ENCODE data around the gene YIPF5. TPM values are rescaled to one million over a fixed set of nuclear protein-coding genes. Genes with fewer than 3 reads are reported as not detected.

Gene YIPF5
- total RNA-seq, 1 donor from 2014 or later = 28.0 TPM

- no peak for ATAC-seq (ENCODE audit: low read depth)
- TF ChIP-seq, protein P1, sequence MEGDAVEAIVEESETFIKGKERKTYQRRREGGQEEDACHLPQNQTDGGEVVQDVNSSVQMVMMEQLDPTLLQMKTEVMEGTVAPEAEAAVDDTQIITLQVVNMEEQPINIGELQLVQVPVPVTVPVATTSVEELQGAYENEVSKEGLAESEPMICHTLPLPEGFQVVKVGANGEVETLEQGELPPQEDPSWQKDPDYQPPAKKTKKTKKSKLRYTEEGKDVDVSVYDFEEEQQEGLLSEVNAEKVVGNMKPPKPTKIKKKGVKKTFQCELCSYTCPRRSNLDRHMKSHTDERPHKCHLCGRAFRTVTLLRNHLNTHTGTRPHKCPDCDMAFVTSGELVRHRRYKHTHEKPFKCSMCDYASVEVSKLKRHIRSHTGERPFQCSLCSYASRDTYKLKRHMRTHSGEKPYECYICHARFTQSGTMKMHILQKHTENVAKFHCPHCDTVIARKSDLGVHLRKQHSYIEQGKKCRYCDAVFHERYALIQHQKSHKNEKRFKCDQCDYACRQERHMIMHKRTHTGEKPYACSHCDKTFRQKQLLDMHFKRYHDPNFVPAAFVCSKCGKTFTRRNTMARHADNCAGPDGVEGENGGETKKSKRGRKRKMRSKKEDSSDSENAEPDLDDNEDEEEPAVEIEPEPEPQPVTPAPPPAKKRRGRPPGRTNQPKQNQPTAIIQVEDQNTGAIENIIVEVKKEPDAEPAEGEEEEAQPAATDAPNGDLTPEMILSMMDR (IDR thresholded peaks at IDR 0.05) = no peak
- Mint-ChIP-seq H3K36me3 (ENCODE audit: low read depth) (no peaks in the 10 kb centered on the region), H3K4me3 (no peak overlapping the region), H3K4me1 (peaks cover 29% of the 10 kb centered on the region), H3K27ac (no peak overlapping the region), H3K9me3 (no peaks in the 10 kb centered on the region), H3K27me3 (no peaks in the 10 kb centered on the region)
- CTCF ChIA-PET = interaction anchor here (0.8 to 4.5 kb wide), 8 partner anchors 11 to 1271 kb away, joined by 3 to 32 read pairs (median 5); partner anchors contain the start of genes KCTD16 and YIPF5
- DNase-seq = no peak
- intact Hi-C loops (cut with micrococcal nuclease) = loop anchor here (1.0 to 2.0 kb wide), 7 partner anchors 9 to 1480 kb away; partner anchors contain the start of genes ARHGAP26, KCTD16 and YIPF5
- POLR2A ChIA-PET = no interaction called here
These were observed 22.2 kb upstream of the YIPF5 start for GRCh38 chr5:144192661-144193060.

GRCh38 chr5:144191998-144192397 is 21.5 kb upstream of the YIPF5 start:
- no peaks in the 10 kb centered on the region for H3K9me3 Mint-ChIP-seq
- H3K4me1 Mint-ChIP-seq = peaks cover 36% of the 10 kb centered on the region
- H3K4me3 Mint-ChIP-seq = no peak overlapping the region
- H3K36me3 Mint-ChIP-seq (ENCODE audit: low read depth) = no peaks in the 10 kb centered on the region
- ChIA-PET POLR2A (interaction anchor here (0.7 to 2.9 kb wide), 3 partner anchors 19 to 789 kb away, joined by 3 to 18 read pairs (median 3); partner anchors contain the start of genes KCTD16, NR3C1 and YIPF5), CTCF (interaction anchor here (0.7 to 4.5 kb wide), 8 partner anchors 12 to 1270 kb away, joined by 3 to 32 read pairs (median 6); partner anchors contain the start of genes KCTD16 and YIPF5)
- peak; percentile 75 for ATAC-seq (ENCODE audit: low read depth)
- TF ChIP-seq, protein P1 (IDR thresholded peaks at IDR 0.05) = no peak
- intact Hi-C loops (cut with micrococcal nuclease) = loop anchor here (1.0 to 2.0 kb wide), 7 partner anchors 9 to 1479 kb away; partner anchors contain the start of genes ARHGAP26, KCTD16 and YIPF5
- no peak for DNase-seq
- no peak overlapping the region for H3K27ac Mint-ChIP-seq
- no peaks in the 10 kb centered on the region for H3K27me3 Mint-ChIP-seq

GRCh38 chr5:144191531-144191930 is 21.1 kb upstream of the YIPF5 start:
- no peaks in the 10 kb centered on the region for H3K36me3 Mint-ChIP-seq (ENCODE audit: low read depth)
- TF ChIP-seq, protein P1 (IDR thresholded peaks at IDR 0.05) = no peak
- CTCF ChIA-PET = interaction anchor here (0.7 to 4.5 kb wide), 7 partner anchors 12 to 1257 kb away, joined by 3 to 32 read pairs (median 6); partner anchors contain the start of genes KCTD16 and YIPF5

GRCh38 chr5:144189800-144190429 is 19.5 kb upstream of the YIPF5 start:
- peaks cover 42% of the 10 kb centered on the region for H3K4me1 Mint-ChIP-seq
- no peak for DNase-seq
- H3K36me3 Mint-ChIP-seq (ENCODE audit: low read depth) = no peaks in the 10 kb centered on the region
- H3K27ac Mint-ChIP-seq = peak overlapping the region; percentile 74
- intact Hi-C loops (cut with micrococcal nuclease) = loop anchor here (1.0 to 5.0 kb wide), 2 partner anchors 787 to 1992 kb away; partner anchors contain the start of genes LARS1 and NR3C1
- TF ChIP-seq, protein P1 (IDR thresholded peaks at IDR 0.05) = no peak
- H3K4me3 Mint-ChIP-seq = peak overlapping the region; percentile 60
- H3K27me3 Mint-ChIP-seq = no peaks in the 10 kb centered on the region
- peak; percentile 69 for ATAC-seq (ENCODE audit: low read depth)
- H3K9me3 Mint-ChIP-seq = no peaks in the 10 kb centered on the region
- ChIA-PET CTCF (interaction anchor here (1.2 to 4.5 kb wide), 4 partner anchors 14 to 1187 kb away, joined by 3 to 32 read pairs (median 18); partner anchors contain the start of genes KCTD16 and YIPF5), POLR2A (interaction anchor here (1.1 to 2.9 kb wide), 2 partner anchors 19 to 785 kb away, joined by 8 to 18 read pairs; partner anchors contain the start of genes KCTD16 and YIPF5)

More at GRCh38 chr5:144191531-144191930, 21.1 kb upstream of the YIPF5 start:
- DNase-seq = no peak
- H3K27ac Mint-ChIP-seq = no peak overlapping the region
- intact Hi-C loops (cut with micrococcal nuclease) = no loop called here
- peaks cover 41% of the 10 kb centered on the region for H3K4me1 Mint-ChIP-seq
- H3K4me3 Mint-ChIP-seq = no peak overlapping the region
- no peaks in the 10 kb centered on the region for H3K9me3 Mint-ChIP-seq
- ATAC-seq (ENCODE audit: low read depth) = no peak
- POLR2A ChIA-PET = interaction anchor here (0.7 to 2.9 kb wide), 3 partner anchors 19 to 788 kb away, joined by 3 to 18 read pairs (median 3); partner anchors contain the start of genes KCTD16, NR3C1 and YIPF5
- no peaks in the 10 kb centered on the region for H3K27me3 Mint-ChIP-seq

Data from activated B cell treated with CpG ODN at 0.5 μM for 24 hours (primary cell).